Tibial nerve (tissue), 4 donors: ENCODE data around the gene MS4A8.

Experiments used
- CTCF ChIP-seq, 5 experiments: fragments of 200-600 bp in 3 of 5; fragments of 450-650 bp in 2 of 5; sonication (generic) in 3 of 5; IDR thresholded peaks; one replicate each; pipeline ENCODE4 v1.5.1; 2016 to 2019; ENCODE audit warnings: antibody characterized with exemption in 5 of 5, mild to moderate bottlenecking in 3 of 5, moderate library complexity in 2 of 5
- EP300 ChIP-seq, 2 donors: sonication (generic); formaldehyde crosslinking; IDR thresholded peaks; one replicate each; pipeline ENCODE4 v1.6.1; 2017; ENCODE audit warnings: antibody characterized with exemption in 2 of 2, mild to moderate bottlenecking in 1 of 2
- POLR2A ChIP-seq, 2 donors: fragments of 450-650 bp; IDR thresholded peaks; one replicate each; pipeline ENCODE4 v1.6.1; 2017; ENCODE audit warnings: antibody characterized with exemption in 2 of 2, mild to moderate bottlenecking in 2 of 2, moderate library complexity in 2 of 2

GRCh38 chr11:60748225-60748624 is 48.8 kb downstream of the MS4A8 start:
- TF ChIP-seq CTCF (IDR thresholded peaks at IDR 0.05) (no peak), POLR2A (IDR thresholded peaks at IDR 0.05) (no peak), EP300 (IDR thresholded peaks at IDR 0.05) (no peak)
